Thyroid gland (tissue), 4 donors: ENCODE data around the gene SHROOM1.

Experiments used
- POLR2A ChIP-seq, 2 donors: fragments of 450-650 bp; IDR thresholded peaks; one replicate each; pipeline ENCODE4 v1.6.1; 2017; ENCODE audit warnings: antibody characterized with exemption in 2 of 2, mild to moderate bottlenecking in 2 of 2, moderate library complexity in 1 of 2
- TF ChIP-seq, protein P1 (sequence below), 6 experiments: fragments of 200-600 bp in 3 of 6; fragments of 450-650 bp in 3 of 6; sonication (generic) in 3 of 6; IDR thresholded peaks; one replicate each; pipeline ENCODE4 v1.5.1; 2016 to 2019; ENCODE audit warnings: antibody characterized with exemption in 6 of 6, mild to moderate bottlenecking in 2 of 6, inconsistent platforms in 1 of 6, moderate library complexity in 1 of 6

DNA sequence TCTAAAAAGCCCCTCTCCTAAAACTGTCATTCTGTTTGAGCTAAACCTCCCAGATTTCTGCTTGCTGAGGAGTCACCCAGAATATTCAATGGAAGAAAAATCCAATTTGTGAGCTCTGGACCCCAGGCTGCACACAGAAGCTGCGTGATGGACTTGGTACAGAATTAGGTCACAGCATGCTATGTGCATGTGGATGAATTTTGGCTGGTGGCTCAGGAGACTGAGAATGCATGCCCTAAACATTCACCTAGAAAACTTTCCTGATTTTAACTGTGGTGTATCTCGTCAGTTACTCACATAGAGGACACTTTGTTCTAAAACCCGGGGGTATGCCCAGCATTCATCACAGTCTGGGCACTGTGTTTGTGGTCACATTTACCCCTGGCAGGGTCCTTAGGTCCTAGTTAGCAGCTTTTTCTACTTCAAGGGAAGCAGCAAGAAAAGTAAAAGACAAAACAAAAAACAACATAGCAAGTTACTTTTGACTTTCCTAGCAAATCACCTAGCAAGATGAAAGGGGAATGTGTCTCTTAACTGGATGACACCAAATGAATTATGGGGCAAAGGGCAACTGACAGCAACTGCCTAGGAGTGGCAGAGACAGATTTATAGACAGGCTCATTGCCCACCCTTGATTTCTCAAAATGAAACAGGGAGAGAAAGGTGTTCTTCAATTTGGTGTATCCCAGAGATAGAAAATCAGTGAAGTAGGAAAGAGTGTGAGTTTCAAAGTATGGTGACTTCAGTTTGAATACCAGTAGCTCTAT is 8.3 kb upstream of the SHROOM1 start:
- no peak for TF ChIP-seq POLR2A (IDR thresholded peaks at IDR 0.05)
- TF ChIP-seq, protein P1, sequence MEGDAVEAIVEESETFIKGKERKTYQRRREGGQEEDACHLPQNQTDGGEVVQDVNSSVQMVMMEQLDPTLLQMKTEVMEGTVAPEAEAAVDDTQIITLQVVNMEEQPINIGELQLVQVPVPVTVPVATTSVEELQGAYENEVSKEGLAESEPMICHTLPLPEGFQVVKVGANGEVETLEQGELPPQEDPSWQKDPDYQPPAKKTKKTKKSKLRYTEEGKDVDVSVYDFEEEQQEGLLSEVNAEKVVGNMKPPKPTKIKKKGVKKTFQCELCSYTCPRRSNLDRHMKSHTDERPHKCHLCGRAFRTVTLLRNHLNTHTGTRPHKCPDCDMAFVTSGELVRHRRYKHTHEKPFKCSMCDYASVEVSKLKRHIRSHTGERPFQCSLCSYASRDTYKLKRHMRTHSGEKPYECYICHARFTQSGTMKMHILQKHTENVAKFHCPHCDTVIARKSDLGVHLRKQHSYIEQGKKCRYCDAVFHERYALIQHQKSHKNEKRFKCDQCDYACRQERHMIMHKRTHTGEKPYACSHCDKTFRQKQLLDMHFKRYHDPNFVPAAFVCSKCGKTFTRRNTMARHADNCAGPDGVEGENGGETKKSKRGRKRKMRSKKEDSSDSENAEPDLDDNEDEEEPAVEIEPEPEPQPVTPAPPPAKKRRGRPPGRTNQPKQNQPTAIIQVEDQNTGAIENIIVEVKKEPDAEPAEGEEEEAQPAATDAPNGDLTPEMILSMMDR (IDR thresholded peaks at IDR 0.05): no peak
